Mucosa of gallbladder (tissue), 1 donor: ENCODE results near the gene SEC14L5. TPM values are rescaled to one million over a fixed set of nuclear protein-coding genes. Genes with fewer than 3 reads are reported as not detected.
"Not testable (repeated sequence)": the region's sequence is repeated elsewhere in the genome, so short reads cannot be mapped to it uniquely, and the experiment has no call there.

Experiments used
- DNase-seq: peaks from one replicate; pipeline ENCODE4 v3.0.0-alpha.2; 2020; ENCODE audit warnings: low spot score
- total RNA-seq: library from RNA; stranded (reverse); gene quantifications from one replicate; pipeline ENCODE4 v1.2.1, GENCODE V29; 2021
- donor health status: DM: no; HTN: no; CAD: no.

Gene SEC14L5
- total RNA-seq, 1 donor from 2014 or later = 0.49 TPM

- no peak for DNase-seq
Observed at GRCh38 chr16:5036228-5037156, 78.4 kb downstream of the SEC14L5 start.

GRCh38 chr16:5040451-5040850 lies 82.3 kb downstream of the SEC14L5 start:
- DNase-seq = no peak

- no peak for DNase-seq
Observed at GRCh38 chr16:5041600-5042133, 83.5 kb downstream of the SEC14L5 start.

GRCh38 chr16:5042574-5043171 lies 84.5 kb downstream of the SEC14L5 start:
- no peak for DNase-seq

- DNase-seq = no peak
Observed at GRCh38 chr16:5044011-5044540, 85.9 kb downstream of the SEC14L5 start.

GRCh38 chr16:5044581-5044980 lies 86.5 kb downstream of the SEC14L5 start:
- DNase-seq = not testable (repeated sequence)

GRCh38 chr16:5045499-5046115 lies 87.5 kb downstream of the SEC14L5 start:
- no peak for DNase-seq

GRCh38 chr16:5046914-5047313 lies 88.8 kb downstream of the SEC14L5 start:
- DNase-seq = no peak

- DNase-seq = no peak
Observed at GRCh38 chr16:5054876-5055865, 97.0 kb downstream of the SEC14L5 start.

GRCh38 chr16:5056352-5056751 lies 98.2 kb downstream of the SEC14L5 start:
- no peak for DNase-seq

- no peak for DNase-seq
Observed at GRCh38 chr16:5058476-5058875, 100.3 kb downstream of the SEC14L5 start.

GRCh38 chr16:5059386-5060072 lies 101.4 kb downstream of the SEC14L5 start:
- no peak for DNase-seq

GRCh38 chr16:5060073-5060641 lies 102.0 kb downstream of the SEC14L5 start:
- DNase-seq = no peak

- no peak for DNase-seq
Observed at GRCh38 chr16:5062051-5062450, 103.9 kb downstream of the SEC14L5 start.

GRCh38 chr16:5062790-5063765 lies 104.9 kb downstream of the SEC14L5 start:
- no peak for DNase-seq

- DNase-seq = no peak
Observed at GRCh38 chr16:5064915-5065314, 106.8 kb downstream of the SEC14L5 start.

- DNase-seq = no peak
Observed at GRCh38 chr16:5065326-5065725, 107.2 kb downstream of the SEC14L5 start.

GRCh38 chr16:5065813-5066212 lies 107.7 kb downstream of the SEC14L5 start, which contains the start of gene C16orf89:
Gene C16orf89 (minus strand): TSS chr16:5065956. CDS start chr16:5065908, 48 bp downstream.
- DNase-seq = no peak

- no peak for DNase-seq
Observed at GRCh38 chr16:5066511-5066910, 108.4 kb downstream of the SEC14L5 start.
